HG03354 (cell line): ENCODE data around the gene MFAP3L.

ENCODE experiments used
- ATAC-seq: cut with Tn5 transposase; IDR thresholded peaks from one replicate; pipeline ENCODE4 v1.9.1; 2021; ENCODE audit warnings: mild to moderate bottlenecking; ENCODE audit not compliant: unreplicated experiment, poor library complexity, severe bottlenecking

The MFAP3L gene

DNA sequence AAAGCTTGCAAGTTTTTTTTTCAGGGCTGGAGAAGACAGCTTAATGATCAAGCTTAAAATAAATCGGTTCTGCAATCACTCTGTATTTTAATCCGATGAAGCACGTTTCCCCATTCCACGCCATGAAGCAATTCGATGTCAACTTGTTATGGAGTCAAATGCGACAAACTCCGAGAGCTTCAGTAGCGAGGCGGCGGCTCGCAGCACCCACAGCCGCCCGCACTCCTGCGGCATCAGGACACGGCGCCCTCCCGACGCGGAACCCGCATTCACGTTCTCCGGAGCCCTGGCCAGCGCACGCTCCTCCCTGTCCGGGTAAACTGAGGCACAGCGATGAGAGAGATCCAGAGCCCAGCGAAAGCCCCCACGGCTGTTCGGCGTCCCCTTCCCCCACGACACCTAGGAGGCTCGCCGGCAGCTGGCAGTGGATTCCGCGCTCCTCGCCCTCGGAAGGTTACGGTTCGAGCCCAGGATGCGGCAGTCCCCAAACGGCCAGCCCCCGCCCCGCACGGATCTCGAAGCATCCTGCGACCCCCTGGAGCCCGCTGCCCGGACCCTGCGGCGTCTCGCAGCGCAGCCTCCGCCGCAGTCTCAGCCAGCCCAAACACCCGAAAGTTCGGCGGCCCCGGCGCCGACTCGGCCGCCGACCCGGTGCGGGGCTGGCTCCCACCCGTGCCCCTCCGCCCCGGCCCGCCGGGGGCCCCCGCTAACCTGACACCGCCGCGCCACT, 507 bp downstream of the MFAP3L start:
- no peak for ATAC-seq

GRCh38 chr4:170022211-170022610, 4.0 kb downstream of the MFAP3L start:
- ATAC-seq: no peak

DNA sequence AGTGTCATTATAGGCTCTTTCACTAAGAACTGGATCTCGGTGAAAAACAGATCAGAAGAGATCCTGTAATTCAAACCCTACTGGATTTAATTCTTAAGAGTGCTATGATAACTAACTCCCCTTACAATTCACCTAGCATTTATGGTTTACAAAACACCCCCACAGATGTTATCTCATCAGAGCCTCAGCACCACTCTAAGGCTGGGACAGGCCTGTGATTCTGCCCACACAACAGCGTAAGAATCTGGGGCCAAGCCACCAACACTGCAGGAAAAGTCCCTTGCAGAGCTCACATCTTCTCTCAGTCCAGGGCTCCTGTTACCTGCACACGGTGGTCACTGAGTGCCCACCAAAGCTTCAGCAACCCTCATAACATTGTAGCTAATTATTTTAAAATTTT, 8.9 kb downstream of the MFAP3L start:
- no peak for ATAC-seq

GRCh38 chr4:170015285-170015684, 10.9 kb downstream of the MFAP3L start:
- no peak for ATAC-seq

GRCh38 chr4:170014359-170015011, 11.7 kb downstream of the MFAP3L start:
- no peak for ATAC-seq

GRCh38 chr4:170012629-170012958, 13.6 kb downstream of the MFAP3L start:
- ATAC-seq: no peak

DNA sequence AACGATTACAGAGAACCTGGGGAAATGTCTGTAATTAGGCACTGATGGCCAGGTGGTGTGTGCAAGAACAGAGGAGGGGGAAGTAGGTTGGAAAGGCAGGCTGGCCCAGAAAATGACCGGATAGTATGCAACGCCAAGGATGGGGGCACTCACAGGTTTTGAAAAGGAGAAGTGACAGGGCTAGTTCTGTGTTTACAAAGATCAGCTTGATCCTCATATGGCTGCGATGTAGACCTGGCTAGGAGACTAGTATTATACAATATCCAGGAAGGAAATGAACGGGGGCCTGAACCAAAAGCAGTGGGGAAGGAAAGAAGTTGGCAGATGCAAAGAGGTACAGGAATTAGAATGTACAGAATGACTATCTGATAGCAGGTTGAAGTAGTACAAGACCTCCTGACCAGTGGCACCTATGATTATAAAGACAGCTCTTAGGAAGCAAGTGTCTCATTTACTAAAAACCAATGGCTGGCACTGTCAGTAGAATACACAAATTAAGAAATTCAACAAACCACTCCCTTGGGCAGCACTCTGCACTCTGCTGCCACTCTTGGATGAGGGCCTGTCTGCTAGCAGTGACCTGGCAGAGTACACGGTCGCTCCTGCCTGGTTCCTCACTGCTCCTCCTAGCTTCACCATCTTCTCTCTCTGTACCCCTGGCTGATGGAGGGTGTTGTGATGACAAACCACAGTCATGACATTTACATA, 14.1 kb downstream of the MFAP3L start:
- ATAC-seq: no peak

DNA sequence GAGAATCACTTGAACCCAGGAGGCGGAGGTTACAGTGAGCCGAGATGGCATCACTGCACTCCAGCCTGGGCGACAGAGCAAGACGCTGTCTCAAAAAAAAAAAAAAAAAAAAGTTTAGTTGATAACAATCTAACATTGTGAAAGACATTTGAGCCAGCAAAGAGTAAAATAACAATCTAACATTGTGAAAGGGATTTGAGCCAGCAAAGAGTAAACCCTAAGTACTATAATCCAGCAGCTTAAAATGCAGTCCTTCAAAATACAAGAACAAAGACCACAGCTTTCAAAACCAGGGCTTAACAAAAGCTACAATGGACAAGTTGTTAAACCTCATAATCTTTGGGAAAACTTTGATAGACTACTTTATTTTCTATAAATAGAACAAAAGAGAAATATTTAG, 16.9 kb downstream of the MFAP3L start:
- no peak for ATAC-seq

- no peak for ATAC-seq
Measured at GRCh38 chr4:170008801-170009200, 17.4 kb downstream of the MFAP3L start.

- peak; percentile 47 for ATAC-seq
Measured at GRCh38 chr4:170008371-170008770, 17.8 kb downstream of the MFAP3L start.

- no peak for ATAC-seq
Measured at GRCh38 chr4:170007113-170007512, 19.1 kb downstream of the MFAP3L start.

GRCh38 chr4:170005472-170005871, 20.7 kb downstream of the MFAP3L start:
- no peak for ATAC-seq

DNA sequence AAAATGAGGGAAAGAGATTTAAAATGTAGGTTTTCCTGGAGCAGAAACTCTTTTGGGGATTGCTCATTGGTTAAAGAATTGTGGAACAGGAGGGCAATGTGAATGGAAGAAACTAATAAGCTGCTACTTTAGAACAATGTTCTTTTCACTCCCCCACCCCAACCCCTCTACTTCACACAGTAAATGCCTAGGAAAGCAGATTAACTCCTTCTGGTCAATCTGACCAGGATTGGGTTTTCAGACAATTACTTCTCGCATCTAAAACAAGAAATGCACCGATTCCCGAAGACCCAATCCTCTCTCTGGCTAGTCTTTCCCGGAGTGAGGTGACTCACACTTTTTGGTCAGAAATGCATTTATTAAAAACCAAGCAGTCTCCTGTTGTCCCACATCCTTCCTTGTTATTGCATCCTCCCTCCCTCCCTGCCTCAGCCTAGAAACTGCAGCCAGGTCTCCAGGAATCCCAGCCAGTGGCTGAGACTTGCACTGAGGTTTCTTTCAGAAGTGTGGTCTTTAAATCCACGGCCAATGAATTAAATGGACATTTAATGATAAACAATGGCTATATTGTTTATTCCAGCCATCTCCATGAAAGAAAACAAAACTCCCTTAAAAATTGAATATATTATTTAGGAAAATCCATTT, 21.4 kb downstream of the MFAP3L start:
- ATAC-seq: no peak

DNA sequence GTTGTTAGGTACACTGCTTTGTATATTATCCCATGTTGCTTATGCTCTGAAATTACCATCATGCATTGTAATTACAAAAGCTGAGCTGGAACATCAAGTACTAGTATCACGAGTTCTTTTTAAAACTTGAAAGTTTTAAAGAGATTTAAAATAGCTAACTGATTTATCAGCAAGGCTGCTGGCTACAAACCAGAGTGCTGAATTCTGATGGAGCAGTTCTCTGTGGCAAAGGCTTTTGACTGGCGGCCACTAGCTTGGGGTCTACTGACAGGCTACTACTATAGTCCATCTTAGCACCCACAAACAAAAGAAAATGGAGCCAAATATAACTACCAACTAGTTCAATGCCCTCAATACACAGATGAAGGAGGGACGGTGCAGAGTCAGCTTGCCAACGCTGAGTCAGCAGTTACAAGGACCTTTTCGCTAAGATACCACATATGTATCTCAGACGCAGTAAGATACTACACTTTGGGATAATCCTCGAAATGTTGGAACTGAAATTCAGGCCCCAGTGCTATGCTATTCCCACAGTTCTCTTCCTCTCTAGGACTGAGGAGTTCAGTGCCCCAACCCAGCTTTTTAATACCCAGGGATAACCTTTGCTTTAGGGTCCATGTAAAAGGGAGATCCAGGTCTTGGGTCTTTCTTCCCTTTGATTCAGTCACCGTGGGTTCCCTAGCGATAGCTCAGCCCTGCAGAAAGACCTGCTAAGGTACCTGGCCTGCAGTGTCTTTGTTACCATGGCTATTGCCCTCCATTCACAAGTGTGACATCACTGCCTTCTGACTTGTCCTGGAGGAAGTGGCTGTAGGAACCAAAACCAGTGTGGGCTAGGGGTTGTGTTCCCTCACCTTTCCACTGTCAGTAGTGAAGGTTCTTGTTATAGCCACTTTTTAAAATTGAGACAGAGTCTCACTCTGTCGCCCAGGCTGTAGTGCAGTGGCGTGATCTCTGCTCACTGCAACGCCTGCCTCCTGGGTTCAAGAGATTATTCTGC, 22.8 kb downstream of the MFAP3L start:
- no peak for ATAC-seq

DNA sequence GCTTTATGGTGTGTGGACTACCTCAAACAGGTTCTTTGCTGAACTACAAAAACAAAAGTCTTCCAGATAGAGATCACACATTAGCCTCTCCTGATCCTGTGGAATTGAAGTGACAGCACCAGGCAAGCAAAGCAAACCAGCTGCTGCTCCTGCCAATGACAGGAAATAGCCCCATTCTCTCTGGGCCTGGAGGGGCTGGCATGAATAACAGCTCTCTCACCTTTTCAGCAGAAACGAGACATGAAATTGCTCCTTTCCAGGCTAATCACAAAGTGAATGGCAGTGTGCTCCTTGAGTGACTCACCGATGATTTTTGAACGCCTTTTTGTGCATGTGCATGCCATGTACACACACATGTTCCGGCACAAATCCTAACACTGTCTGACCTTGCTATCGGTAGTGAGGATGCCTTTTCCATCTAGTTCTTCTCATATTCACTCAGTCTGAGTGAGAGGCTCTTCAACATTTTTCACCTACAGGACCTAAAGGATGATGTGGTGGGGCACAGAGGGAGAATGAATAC, 24.4 kb downstream of the MFAP3L start:
- ATAC-seq: no peak

DNA sequence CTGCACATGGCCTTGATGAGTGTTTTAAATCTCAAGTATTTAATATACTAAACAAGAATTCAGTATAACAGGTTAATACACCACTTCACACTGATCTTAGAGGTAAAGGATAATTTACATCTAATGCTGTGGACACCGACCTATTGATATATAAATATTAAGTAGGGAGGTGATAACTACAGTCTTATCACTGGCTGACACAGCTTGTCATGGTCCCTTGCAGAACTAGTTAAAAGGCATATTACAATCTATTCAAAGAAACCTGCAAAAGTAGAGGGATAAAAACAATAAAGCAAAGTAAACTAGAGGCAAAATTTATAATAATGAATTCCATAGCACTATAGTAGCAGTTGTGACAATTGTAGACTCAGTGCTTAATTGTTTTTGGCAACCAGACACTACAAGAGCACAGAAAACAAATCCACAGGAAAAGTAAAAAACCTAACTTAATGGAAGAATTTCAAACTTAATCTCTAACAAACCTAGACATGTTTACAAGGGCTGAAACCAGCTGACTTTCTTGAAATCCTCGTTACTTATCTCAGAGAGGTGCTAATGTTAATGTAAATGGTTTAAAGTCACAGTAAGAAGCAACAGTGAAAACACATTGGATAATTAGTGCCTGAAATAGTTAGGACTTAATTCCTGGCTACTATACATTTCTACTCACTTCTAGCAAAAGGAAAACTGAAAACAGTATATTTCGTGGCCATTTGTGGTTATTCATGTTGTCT, 25.0 kb downstream of the MFAP3L start:
- no peak for ATAC-seq

DNA sequence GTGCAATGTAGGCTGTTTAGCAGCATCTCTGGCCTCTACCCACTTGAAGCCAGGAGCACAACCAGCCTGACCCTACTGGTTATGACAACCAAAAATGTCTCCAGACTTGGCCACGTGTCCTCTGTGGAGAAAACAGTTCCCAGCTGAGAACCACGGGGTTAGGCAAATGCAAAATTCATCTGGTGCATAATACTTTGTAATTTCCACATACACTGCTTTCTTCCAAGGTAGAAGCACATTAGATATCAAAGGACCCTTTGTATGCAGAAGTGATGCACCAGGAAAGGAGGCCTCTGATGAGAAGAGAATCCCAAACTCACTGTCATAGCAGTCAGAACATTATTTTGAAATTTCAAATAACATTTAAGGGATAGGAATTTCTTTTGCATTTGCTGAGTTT, 26.3 kb downstream of the MFAP3L start:
- ATAC-seq: no peak

DNA sequence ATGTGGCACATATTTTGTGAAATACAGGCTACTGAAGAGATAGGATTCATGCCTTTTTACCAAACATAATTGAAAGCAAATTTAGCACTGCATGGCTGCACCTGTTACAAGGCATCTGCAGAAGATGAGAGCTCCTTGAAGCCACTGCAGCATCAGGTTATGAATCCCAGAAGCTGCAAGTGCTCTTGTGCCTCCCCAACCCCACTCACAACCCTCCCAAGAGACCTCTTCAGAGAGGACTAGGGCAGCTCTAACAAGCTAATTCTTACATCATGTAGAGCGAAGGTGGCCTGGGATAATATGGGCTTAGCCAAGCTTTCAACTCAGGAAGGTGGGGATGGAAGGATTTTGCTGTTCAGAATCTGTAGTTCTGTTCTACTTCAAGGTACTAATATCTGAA, 27.2 kb downstream of the MFAP3L start:
- no peak for ATAC-seq
